Fibroblast of villous mesenchyme (primary cell): Measurements from ENCODE around the gene PLB1. TPM values are rescaled to one million over a fixed set of nuclear protein-coding genes. Genes with fewer than 3 reads are reported as not detected.

ENCODE experiments used
- DNase-seq: peaks from one replicate; pipeline ENCODE4 v3.0.0-alpha.2; 2010; ENCODE audit warnings: low read depth
- H3K4me3 ChIP-seq: 2 replicates; pipeline ENCODE4 v1.5.1; 2011; ENCODE audit warnings: low read depth, mild to moderate bottlenecking, low read length
- CTCF ChIP-seq: IDR thresholded peaks from 2 replicates; pipeline ENCODE4 v1.5.1; 2012; ENCODE audit warnings: low read depth, mild to moderate bottlenecking, low read length; ENCODE audit not compliant: insufficient read depth
- total RNA-seq: library from RNA; depleted of rRNA; stranded (reverse); fragments of >200 nt; gene quantifications from 2 replicates; pipeline ENCODE4 v1.2.3, GENCODE V29; 2012

Gene PLB1
- total RNA-seq, 1 donor, result 3.0 TPM

DNA sequence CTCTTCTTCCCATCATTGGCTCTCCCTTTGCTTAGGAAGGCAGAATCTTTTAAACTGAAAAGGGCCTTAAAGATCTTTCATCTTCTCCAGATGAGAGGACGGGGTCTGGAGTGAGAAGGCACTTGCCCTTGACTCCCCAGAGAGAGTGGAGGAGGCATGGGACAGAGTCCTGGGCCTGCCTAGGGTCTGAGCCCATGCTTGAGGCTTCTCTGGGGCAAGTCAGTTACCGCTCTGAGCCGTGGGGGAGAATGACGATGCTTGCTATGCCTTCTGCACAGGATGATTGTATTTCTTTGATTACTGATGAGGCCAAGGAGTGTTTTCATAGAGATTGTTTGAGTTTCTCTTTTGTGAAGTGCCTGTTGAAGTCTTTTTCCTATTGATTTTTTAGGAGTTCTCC, 921 bp downstream of the PLB1 start:
- no peak for DNase-seq
- H3K4me3 ChIP-seq, result no peak overlapping the region
- TF ChIP-seq CTCF, result no peak

GRCh38 chr2:28497206-28497605, 1.3 kb downstream of the PLB1 start:
- H3K4me3 ChIP-seq, result no peak overlapping the region
- no peak for DNase-seq
- TF ChIP-seq CTCF, result no peak

- no peak overlapping the region for H3K4me3 ChIP-seq
- no peak for DNase-seq
- no peak for TF ChIP-seq CTCF
Measured at GRCh38 chr2:28499282-28499681, 3.4 kb downstream of the PLB1 start.

- DNase-seq, result no peak
- H3K4me3 ChIP-seq, result no peak overlapping the region
- TF ChIP-seq CTCF, result no peak
Measured at GRCh38 chr2:28505361-28505760, 9.5 kb downstream of the PLB1 start.

- TF ChIP-seq CTCF, result no peak
- no peak for DNase-seq
- no peak overlapping the region for H3K4me3 ChIP-seq
Measured at GRCh38 chr2:28506112-28506910, 10.5 kb downstream of the PLB1 start.

- DNase-seq, result peak; percentile 15
Measured at GRCh38 chr2:28507796-28508764, 12.2 kb downstream of the PLB1 start.

More at GRCh38 chr2:28507796-28508764, 12.2 kb downstream of the PLB1 start:
- no peak for TF ChIP-seq CTCF
- no peak overlapping the region for H3K4me3 ChIP-seq
